ENCODE results near the gene ZNF211.
A peak's percentile ranks its signal among the peaks of the same experiment; 100 is the strongest.

Gene ZNF211

GRCh38 chr19:57672466-57672865 is 39.5 kb downstream of the ZNF211 start:
- DNase-seq (ENCODE audit: low read depth) = no peak
- no peak overlapping the region for H3K4me3 ChIP-seq (ENCODE audit: low read length)
- no peak for TF ChIP-seq CTCF (conservative IDR thresholded peaks at IDR 0.05; ENCODE audit: low read length)

DNA sequence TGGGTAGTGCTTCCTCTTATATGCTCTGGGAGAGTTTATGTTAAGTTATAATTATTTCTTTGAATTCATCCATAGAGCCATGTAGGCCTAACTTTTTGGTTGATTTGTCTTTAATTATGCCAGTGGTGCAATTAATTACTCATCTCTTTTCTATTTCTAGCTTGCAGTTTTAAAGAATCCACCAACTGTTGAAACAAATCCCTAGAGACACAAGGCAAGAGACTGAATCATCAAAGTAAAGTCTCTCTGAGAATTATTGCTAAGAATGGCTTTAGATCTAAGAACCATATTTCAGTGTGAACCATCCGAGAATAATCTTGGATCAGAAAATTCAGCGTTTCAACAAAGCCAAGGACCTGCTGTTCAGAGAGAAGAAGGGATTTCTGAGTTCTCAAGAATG is 42.9 kb downstream of the ZNF211 start:
- TF ChIP-seq CTCF (conservative IDR thresholded peaks at IDR 0.05; ENCODE audit: low read length) = no peak
- no peak overlapping the region for H3K4me3 ChIP-seq (ENCODE audit: low read length)
- peak; percentile 77 for DNase-seq (ENCODE audit: low read depth)

- H3K4me3 ChIP-seq (ENCODE audit: low read length) = peak overlapping the region; percentile 98
- DNase-seq (ENCODE audit: low read depth) = no peak
- no peak for TF ChIP-seq CTCF (conservative IDR thresholded peaks at IDR 0.05; ENCODE audit: low read length)
These were observed 49.3 kb downstream of the ZNF211 start for GRCh38 chr19:57682226-57682766.

- TF ChIP-seq CTCF (conservative IDR thresholded peaks at IDR 0.05; ENCODE audit: low read length) = no peak
- H3K4me3 ChIP-seq (ENCODE audit: low read length) = no peak overlapping the region
- no peak for DNase-seq (ENCODE audit: low read depth)
These were observed 53.8 kb downstream of the ZNF211 start for GRCh38 chr19:57686727-57687126.

GRCh38 chr19:57687363-57688010 is 54.5 kb downstream of the ZNF211 start:
- no peak overlapping the region for H3K4me3 ChIP-seq (ENCODE audit: low read length)
- TF ChIP-seq CTCF (conservative IDR thresholded peaks at IDR 0.05; ENCODE audit: low read length) = no peak
- no peak for DNase-seq (ENCODE audit: low read depth)

- H3K4me3 ChIP-seq (ENCODE audit: low read length) = no peak overlapping the region
- TF ChIP-seq CTCF (conservative IDR thresholded peaks at IDR 0.05; ENCODE audit: low read length) = no peak
- no peak for DNase-seq (ENCODE audit: low read depth)
These were observed 55.2 kb downstream of the ZNF211 start for GRCh38 chr19:57688011-57688763.

- TF ChIP-seq CTCF (conservative IDR thresholded peaks at IDR 0.05; ENCODE audit: low read length) = no peak
- no peak overlapping the region for H3K4me3 ChIP-seq (ENCODE audit: low read length)
These were observed 56.8 kb downstream of the ZNF211 start for GRCh38 chr19:57689750-57690149.

More at GRCh38 chr19:57689750-57690149, 56.8 kb downstream of the ZNF211 start:
- no peak for DNase-seq (ENCODE audit: low read depth)

Data from AG10803 (cell line).